ENCODE measurements around the gene ZDHHC18.
"Not testable (repeated sequence)": the region's sequence is repeated elsewhere in the genome, so short reads cannot be mapped to it uniquely, and the experiment has no call there.

The ZDHHC18 gene

DNA sequence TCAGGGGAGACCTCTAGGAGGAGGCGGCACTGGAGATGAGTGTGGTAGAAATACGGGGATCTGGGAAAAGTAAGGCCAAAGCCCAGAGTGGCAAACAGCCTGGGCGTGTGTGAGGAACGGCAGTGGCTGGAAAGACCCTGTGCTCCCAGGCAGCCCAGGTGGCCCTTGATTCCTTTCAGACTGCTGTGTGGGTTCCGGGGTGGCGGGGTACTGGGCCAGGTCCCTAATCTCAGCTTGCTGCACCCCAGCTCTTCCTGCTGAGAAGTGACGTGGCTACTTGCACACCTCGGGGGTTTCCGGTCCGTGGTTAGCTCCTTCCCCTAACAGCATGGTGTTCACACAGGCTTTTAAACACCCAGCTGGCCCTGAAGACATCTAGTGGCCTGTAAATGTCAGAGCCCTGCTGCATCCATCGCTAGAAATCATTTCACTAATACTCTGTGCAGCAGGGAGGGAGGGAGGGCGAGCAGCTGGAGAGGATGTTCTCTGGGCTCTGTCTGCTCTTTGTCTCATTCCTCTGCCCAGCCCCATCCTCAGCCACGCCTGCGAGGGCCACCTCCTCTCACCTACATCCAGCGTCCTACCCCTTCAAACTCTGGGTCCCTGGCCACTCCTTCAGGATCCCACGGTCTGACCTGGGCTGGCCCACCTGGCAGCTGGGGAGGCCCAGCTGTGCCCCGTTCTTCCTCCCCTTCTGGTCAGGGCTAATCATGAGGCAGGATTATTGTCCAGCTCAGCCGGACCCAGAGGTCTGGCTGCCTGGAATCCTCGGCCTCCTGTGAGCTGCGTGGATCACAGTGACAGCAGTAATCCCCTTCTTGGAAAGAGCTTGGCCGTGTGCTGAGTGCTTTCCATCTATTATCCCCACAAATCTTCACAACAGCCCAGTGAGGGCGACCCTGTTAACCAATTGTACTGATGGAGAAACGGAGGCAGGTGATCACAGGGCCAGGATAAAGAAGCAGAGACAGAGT is 7.2 kb downstream of the ZDHHC18 start:
- DNase-seq, result peak; percentile 97

- not testable (repeated sequence) for DNase-seq
Measured at GRCh38 chr1:26837665-26838064, 11.2 kb downstream of the ZDHHC18 start.

GRCh38 chr1:26838474-26839338 is 12.2 kb downstream of the ZDHHC18 start:
- peak; percentile 83 for DNase-seq

- DNase-seq, result no peak
Measured at GRCh38 chr1:26839339-26839722, 12.8 kb downstream of the ZDHHC18 start.

DNA sequence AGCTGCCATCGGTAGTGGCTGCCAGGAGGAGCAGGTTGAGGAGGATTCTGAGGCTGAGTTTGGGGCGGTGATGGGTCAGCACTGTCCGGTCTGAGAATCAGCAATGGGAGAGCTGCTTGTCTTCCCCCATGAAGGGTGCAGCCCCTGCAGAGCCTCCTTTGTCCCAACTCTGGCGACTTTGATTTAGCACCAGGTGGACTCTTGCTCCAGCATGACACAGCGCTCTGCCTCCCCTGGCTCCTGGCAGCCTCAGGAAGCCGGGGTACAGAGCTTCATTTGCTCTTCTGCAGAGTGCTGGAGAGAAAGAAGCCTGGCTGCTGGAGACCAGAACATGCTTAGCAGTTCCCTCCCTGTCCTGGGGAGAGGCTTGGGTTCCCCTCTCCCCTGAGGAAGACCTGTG is 13.3 kb downstream of the ZDHHC18 start:
- no peak for DNase-seq

- DNase-seq, result no peak
Measured at GRCh38 chr1:26844424-26845196, 18.1 kb downstream of the ZDHHC18 start.

GRCh38 chr1:26847826-26848225 is 21.3 kb downstream of the ZDHHC18 start:
- not testable (repeated sequence) for DNase-seq

DNA sequence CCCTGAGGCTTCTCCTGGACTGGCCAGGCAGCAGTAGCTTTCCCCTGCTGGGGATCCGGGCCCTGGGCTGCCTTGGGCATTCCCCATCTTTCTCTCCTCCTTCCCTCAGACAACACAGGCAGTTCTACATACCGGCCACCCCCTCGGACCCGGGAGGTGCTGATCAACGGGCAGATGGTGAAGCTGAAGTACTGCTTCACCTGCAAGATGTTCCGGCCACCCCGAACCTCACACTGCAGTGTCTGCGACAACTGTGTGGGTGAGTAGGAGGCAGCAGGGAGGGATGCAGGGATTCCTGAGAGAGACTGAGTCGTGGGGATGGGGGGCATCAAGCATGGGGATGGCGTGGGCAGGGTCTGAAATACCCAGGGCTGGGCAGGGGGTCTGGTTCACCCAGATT is 22.0 kb downstream of the ZDHHC18 start:
- DNase-seq, result no peak

GRCh38 chr1:26848941-26849774 is 22.7 kb downstream of the ZDHHC18 start:
- DNase-seq, result no peak

DNA sequence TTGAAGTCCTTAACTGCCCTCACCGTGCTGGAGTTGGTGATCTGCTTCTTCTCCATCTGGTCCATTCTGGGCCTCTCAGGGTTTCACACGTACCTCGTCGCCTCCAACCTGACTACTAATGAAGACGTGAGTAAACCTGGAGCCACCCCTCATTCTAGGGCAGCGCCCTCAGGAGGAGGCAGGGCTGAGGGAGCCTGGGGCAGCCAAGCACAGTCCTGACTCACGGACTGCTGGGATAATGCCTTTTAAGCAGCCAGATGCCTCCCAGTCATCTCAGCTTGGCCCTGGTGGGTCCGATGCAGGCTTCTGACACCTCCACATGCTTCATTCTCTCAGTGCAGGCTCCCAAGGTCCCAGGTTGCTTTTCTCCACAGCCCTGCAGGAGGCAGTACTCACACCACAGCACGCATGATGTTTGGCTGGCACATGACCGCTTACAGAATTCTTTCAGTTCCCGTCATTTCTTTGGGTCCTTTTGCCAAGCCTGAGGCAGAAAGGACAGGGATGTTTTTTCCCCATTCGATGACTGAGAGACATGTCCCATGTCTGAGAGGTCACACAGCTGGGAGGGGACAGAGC is 24.7 kb downstream of the ZDHHC18 start:
- DNase-seq, result no peak

- DNase-seq, result no peak
Measured at GRCh38 chr1:26852701-26853100, 26.2 kb downstream of the ZDHHC18 start.

GRCh38 chr1:26853156-26853555 is 26.7 kb downstream of the ZDHHC18 start:
- DNase-seq, result peak; percentile 83

- DNase-seq, result no peak
Measured at GRCh38 chr1:26853600-26853999, 27.1 kb downstream of the ZDHHC18 start.

- no peak for DNase-seq
Measured at GRCh38 chr1:26854906-26855305, 28.4 kb downstream of the ZDHHC18 start.

DNA sequence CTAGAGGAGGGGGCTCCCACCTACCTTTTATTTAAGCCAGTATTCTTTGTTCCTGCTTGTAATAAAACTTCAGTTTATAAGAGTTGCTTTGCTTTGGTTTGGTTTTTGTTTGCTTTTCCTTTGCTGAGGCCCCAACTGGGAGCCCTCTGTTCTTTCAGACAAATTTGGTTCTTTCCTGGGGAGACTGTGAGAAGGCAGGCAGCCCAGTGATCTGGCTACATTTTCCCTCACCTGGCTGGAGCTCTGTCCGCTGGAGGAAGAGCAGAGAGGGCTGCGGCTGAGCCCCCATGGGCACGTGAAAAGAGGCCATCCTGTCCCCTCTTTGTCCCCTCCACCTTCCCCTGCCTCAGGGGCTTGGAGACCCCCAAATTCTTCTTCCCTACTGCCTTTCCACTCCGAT is 29.1 kb downstream of the ZDHHC18 start:
- no peak for DNase-seq

DNA sequence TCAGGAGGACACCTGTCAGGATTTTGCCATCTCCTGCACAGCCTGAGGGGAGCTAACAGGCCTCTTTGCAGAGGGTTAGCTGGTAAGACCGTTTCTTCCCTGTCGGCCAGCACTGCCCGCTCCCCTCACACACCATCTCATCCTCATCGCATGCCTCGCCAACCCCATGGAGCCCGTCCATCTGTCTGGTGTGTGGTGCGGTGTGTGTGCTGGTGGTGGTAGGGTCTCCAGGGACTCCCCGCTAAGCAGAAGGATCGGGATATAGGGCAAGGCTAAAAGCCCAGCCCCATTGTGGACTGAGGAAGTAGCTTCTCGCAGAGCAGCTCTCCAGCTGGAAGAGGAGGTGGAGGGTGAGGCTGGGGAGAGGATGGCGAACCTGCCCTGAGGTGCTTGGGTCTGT is 29.7 kb downstream of the ZDHHC18 start:
- no peak for DNase-seq

GRCh38 chr1:26856604-26857469 is 30.3 kb downstream of the ZDHHC18 start:
- no peak for DNase-seq

DNA sequence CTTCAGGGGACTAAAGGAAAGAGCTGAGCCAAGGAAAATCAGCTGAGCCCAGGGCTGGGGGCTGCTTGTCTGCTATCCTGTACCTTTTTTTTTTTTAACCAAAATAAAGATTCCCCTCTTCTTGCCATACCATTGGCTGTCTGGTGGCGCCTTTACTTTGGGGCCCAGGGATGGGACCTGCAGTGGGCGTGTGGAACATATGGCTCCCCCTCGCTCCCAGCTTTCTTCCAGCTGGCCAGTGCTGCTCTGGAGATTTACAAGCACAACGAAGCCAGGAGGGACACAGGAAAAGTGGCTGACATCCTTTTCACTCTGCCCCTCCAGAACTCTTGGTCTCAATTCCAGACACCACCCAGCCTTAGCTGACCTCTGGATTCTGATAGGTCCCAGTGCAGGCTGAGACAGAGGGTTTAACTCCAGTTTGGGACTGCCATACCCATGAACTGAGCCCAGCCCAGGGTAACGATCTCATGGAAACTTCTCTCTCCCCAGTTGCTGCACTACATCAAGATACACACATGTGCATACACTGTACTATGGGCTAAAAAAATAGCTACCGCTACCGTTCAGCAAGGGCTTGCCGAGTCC is 31.1 kb downstream of the ZDHHC18 start:
- no peak for DNase-seq

DNA sequence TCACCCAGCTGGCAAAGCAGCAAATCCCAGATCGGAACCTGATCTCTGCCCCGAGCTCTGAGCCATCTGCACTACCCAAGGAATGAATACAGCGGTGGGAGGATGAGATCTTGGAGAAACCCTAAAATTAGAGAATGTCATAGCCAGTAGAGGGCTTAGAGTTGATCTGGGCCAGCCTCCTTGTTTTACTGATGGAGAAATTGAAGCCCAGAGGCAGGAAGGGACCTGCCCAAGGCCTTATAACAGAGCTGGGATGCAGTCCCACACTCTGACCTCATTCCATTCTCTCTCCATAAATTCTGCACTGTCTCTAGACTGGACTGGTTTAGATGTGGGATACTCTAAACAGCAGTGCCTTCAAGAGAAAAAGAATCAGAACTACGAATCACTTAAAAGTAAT is 31.7 kb downstream of the ZDHHC18 start:
- no peak for DNase-seq

Data from CD4-positive, alpha-beta T cell treated with Interleukin-17A for 1 hour (primary cell).